ENCODE data around the gene CDK8. TPM values are rescaled to one million over a fixed set of nuclear protein-coding genes. Genes with fewer than 3 reads are reported as not detected.

The CDK8 gene
- total RNA-seq, 4 donors from 2014 or later: 8.5 to 15.1 (median 11.2) TPM

DNA sequence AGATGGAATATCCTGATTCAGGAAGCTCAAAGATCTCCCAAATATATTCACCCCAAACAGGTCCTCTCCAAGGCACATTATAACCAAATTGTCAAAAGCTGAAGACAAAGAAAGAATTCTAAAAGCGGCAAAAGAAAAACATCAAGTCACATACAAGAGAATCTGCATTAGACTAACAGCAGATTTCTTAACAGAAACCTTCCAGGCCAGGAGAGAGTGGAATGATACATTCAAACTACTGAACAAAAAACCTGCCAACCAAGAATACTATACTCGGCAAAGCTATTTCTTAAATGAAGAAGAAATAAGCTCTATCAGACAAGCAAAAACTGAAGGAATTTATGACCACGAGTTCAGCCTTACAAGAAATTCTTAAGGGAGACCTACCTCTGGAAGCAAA is 183.0 kb downstream of the CDK8 start:
- no peak for TF ChIP-seq CTCF (IDR thresholded peaks at IDR 0.05; ENCODE audit: low read depth)

GRCh38 chr13:26440111-26440510 is 186.2 kb downstream of the CDK8 start:
- TF ChIP-seq CTCF (IDR thresholded peaks at IDR 0.05; ENCODE audit: low read depth): no peak

DNA sequence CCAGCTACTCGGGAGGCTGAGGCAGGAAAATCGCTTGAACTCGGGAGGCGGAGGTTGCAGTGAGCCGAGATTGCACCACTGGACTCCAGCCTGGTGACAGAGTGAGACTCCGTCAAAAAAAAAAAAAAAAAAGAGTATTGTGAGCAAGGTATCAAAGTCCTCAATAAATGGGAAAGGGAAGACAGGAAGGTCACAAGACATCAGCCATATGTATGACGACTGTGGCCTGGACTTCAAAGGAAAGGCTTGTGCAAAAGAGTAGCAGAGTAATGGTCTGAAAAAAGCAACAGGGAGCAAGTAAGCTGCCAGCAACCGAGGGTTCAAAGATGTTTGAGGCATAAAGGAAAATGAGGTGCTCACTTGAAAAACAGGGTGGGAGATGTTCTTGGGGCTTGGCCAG is 187.5 kb downstream of the CDK8 start:
- TF ChIP-seq CTCF (IDR thresholded peaks at IDR 0.05; ENCODE audit: low read depth): no peak

DNA sequence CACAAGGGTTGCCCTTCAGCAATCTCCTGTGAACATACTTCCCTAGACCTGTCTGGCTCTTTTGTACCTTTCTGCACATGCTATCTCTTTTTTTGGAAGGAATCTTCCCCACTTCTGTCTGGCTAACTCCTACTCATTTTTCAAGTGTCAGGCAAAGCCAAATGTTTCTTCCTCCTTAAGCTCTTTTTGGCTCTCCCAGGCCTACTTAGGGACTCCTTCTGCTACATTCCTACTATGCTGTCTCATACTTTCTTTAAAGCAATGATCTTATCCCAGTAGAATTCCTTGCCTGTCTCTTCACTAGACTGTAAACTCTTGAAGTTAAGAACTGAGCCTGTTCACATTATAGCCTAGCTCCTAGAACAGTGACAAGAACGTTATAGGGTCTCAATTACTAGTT is 188.6 kb downstream of the CDK8 start:
- TF ChIP-seq CTCF (IDR thresholded peaks at IDR 0.05; ENCODE audit: low read depth): no peak

DNA sequence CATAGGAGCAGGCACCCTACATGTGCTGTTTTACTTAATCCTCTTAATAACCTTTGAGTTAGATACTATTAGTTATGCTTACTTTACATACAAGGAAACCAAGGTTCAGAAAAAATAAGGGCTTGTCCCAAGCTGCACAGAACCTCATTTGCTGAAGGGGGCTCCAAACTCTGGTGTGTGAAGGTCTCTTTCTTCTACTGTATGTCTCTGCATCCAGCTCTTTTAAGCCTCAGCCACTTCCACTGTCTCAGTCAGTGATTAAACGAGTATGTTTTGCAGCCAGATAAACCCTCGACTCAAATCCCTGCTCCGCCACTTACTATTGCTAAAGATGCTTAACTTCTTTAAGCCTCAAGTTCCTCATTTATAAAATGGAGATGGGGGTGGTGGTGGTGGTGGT is 191.2 kb downstream of the CDK8 start:
- no peak for TF ChIP-seq CTCF (IDR thresholded peaks at IDR 0.05; ENCODE audit: low read depth)

GRCh38 chr13:26446751-26447150 is 192.8 kb downstream of the CDK8 start:
- TF ChIP-seq CTCF (IDR thresholded peaks at IDR 0.05; ENCODE audit: low read depth): no peak

DNA sequence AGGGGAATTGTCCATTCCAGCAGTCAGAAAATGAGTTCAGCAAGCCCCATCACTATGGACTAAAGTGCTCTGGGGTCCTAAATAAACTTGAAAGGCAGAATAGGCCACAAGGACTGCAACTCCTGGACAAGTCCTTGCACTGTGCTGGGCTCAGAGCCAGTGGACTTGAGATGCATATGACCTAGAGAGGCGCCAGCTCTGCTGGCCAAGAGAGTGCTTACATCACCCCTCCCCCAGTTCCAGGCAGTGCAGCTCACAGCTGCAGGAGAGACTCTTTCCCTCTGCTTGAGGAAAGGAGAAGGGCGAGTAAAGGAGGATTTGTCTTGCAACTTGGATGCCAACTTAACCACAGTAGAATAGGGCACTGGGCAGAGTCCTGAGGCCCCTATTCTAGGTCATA is 194.1 kb downstream of the CDK8 start:
- no peak for TF ChIP-seq CTCF (IDR thresholded peaks at IDR 0.05; ENCODE audit: low read depth)

Data from subcutaneous adipose tissue (tissue), 4 donors.